Lower lobe of right lung (tissue), 2 donors: ENCODE results near the gene MEN1. TPM values are rescaled to one million over a fixed set of nuclear protein-coding genes. Genes with fewer than 3 reads are reported as not detected.

Experiments
- ATAC-seq, 2 donors: fragments of 200-7000 bp; cut with Tn5 transposase; one replicate each; pipeline ENCODE4 v1.9.1; 2020 to 2022; ENCODE audit warnings: mild to moderate bottlenecking in 2 of 2, moderate library complexity in 2 of 2
- DNase-seq: peaks from one replicate; pipeline ENCODE4 v3.0.0-alpha.2; 2020
- H3K27ac ChIP-seq: fragments of 200-600 bp; one replicate; pipeline ENCODE4 v1.8.0; 2022
- H3K27me3 ChIP-seq: fragments of 200-600 bp; one replicate; pipeline ENCODE4 v1.8.0; 2022; ENCODE audit warnings: low read depth
- H3K36me3 ChIP-seq: fragments of 200-600 bp; one replicate; pipeline ENCODE4 v1.8.0; 2022; ENCODE audit warnings: mild to moderate bottlenecking
- H3K4me1 ChIP-seq: fragments of 200-600 bp; one replicate; pipeline ENCODE4 v1.8.0; 2022
- H3K4me3 ChIP-seq: fragments of 200-600 bp; one replicate; pipeline ENCODE4 v1.8.0; 2022; ENCODE audit warnings: mild to moderate bottlenecking
- H3K9me3 ChIP-seq: fragments of 200-600 bp; one replicate; pipeline ENCODE4 v1.8.0; 2022
- intact Hi-C: fragments of 100-400 bp; cut with DNase I; formaldehyde crosslinking; loops from one replicate; pipeline ENCODE4 v1.11.0; 2022
- total RNA-seq: library from RNA; stranded (reverse); fragmentation: NEBNext Ultra II Directional; extraction: Animal tissue kit (Norgen Biotek cat#: 25700); gene quantifications from one replicate; pipeline ENCODE4 v1.2.1, GENCODE V29; 2021
- TF ChIP-seq, protein P1 (sequence below): fragments of 200-600 bp; IDR thresholded peaks from one replicate; pipeline ENCODE4 v1.8.0; 2022; ENCODE audit warnings: antibody characterized with exemption, mild to moderate bottlenecking
- donor health status: DM: no; HTN: yes; CAD: no; lungs with severe emphysema.

The MEN1 gene
- total RNA-seq, 1 donor from 2014 or later = 22.7 TPM

DNA sequence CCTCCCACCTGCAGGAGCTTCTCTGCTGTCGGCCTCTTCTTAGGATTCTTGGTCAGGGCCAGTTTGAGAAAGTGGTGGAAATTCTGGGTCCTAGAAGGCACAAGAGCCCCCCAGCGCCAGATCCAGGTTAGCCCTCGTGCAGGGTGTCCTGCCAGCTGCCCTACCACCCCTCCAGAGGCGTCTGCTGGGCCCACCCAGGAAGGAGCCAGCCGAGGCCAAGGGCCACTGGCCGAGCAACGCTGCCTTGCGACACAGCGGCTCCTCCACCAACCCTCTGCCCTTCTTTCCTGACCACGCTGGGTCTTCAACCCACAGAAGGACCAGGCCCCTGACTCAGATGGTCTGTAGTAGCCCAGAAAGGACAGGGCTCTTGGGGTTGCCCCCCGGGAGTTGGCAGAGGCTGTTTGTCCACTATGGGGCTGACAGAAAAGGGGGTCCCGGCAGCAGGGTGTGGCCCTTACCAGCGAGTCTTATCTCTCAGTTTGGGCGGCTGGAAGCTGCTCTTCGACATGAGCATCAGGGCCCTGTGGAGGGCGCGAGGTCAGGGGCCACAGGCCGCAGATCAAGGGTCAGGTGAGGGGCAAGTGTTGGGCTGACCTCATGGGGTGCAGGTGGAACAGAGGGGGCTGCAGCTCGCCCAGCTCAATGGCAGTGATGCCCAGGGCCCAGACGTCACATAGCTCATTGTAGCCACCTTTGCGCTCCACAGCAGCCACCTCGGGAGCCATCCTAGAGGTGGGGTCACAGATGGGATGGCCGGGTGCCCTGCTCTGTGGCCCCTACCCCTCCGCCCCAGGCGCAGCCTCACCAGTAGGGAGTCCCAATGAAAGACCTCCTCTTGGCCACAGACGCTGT, 9.8 kb downstream of the MEN1 start:
- H3K27me3 ChIP-seq = no peaks in the 10 kb centered on the region
- intact Hi-C loops = no loop called here
- TF ChIP-seq, protein P1, sequence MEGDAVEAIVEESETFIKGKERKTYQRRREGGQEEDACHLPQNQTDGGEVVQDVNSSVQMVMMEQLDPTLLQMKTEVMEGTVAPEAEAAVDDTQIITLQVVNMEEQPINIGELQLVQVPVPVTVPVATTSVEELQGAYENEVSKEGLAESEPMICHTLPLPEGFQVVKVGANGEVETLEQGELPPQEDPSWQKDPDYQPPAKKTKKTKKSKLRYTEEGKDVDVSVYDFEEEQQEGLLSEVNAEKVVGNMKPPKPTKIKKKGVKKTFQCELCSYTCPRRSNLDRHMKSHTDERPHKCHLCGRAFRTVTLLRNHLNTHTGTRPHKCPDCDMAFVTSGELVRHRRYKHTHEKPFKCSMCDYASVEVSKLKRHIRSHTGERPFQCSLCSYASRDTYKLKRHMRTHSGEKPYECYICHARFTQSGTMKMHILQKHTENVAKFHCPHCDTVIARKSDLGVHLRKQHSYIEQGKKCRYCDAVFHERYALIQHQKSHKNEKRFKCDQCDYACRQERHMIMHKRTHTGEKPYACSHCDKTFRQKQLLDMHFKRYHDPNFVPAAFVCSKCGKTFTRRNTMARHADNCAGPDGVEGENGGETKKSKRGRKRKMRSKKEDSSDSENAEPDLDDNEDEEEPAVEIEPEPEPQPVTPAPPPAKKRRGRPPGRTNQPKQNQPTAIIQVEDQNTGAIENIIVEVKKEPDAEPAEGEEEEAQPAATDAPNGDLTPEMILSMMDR = no peak
- peaks cover 27% of the 10 kb centered on the region for H3K36me3 ChIP-seq
- peak overlapping the region; percentile 78 for H3K4me3 ChIP-seq
- no peaks in the 10 kb centered on the region for H3K9me3 ChIP-seq
- peaks cover 36% of the 10 kb centered on the region for H3K4me1 ChIP-seq
- DNase-seq (no peak), ATAC-seq (no peak)
- H3K27ac ChIP-seq = peak overlapping the region; percentile 58

DNA sequence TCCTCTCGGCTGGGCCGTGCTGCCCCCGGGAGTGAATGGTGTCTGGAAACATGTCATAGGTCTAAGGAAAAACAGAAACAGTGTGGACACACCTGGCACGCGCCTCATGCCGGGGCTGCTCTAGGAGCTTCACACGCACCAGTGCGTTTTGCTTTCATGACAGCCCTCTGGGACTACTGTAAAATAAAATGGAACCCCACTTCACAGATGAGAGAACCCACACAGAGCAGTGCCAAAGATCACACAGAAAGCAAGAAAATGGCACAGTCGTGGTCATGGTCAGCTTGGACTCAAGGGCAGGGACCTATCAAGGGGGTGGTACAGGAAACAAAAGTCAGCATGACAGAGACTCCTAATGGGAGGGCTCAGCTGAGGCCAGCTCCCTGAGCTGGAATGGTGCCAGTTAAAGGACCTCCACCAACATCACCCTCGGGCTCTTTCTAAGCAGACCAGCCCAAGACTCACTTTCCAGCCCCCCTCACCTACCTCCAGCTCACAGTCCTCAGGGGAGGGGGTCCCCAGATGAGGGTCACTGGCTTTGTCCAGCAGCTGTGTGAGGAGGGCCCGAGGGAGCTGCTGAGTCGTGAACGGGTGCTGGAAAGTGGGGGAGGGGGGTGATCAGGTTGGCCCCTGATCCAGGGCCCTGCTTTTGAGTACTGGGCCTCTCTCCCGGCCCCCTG, 10.6 kb downstream of the MEN1 start:
- no peak for DNase-seq
- Histone ChIP-seq H3K27ac (peak overlapping the region; percentile 58), H3K4me1 (peaks cover 34% of the 10 kb centered on the region), H3K9me3 (no peaks in the 10 kb centered on the region), H3K27me3 (no peaks in the 10 kb centered on the region), H3K4me3 (peak overlapping the region; percentile 78), H3K36me3 (peaks cover 19% of the 10 kb centered on the region)
- ATAC-seq = no peak
- intact Hi-C loops = no loop called here
- TF ChIP-seq, protein P1 = no peak

DNA sequence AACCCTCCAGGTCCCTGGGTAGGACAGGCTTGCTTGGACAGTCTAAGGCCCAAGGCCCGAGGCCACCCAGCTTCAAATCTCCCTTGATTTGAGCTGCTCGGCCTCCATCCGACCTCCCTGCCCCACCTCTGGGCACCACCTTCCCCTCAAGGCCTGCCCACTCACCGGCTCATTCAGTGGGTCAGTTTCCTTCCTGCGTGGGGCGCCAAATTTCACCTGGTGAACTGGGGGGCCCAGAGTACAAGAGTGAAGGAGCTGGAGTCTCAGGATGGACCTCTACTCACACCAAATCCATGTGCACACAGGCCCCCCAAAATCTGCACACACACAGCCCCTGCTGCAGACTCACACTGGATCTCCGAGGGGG, 11.1 kb downstream of the MEN1 start:
- H3K27ac ChIP-seq = no peak overlapping the region
- peaks cover 15% of the 10 kb centered on the region for H3K36me3 ChIP-seq

DNA sequence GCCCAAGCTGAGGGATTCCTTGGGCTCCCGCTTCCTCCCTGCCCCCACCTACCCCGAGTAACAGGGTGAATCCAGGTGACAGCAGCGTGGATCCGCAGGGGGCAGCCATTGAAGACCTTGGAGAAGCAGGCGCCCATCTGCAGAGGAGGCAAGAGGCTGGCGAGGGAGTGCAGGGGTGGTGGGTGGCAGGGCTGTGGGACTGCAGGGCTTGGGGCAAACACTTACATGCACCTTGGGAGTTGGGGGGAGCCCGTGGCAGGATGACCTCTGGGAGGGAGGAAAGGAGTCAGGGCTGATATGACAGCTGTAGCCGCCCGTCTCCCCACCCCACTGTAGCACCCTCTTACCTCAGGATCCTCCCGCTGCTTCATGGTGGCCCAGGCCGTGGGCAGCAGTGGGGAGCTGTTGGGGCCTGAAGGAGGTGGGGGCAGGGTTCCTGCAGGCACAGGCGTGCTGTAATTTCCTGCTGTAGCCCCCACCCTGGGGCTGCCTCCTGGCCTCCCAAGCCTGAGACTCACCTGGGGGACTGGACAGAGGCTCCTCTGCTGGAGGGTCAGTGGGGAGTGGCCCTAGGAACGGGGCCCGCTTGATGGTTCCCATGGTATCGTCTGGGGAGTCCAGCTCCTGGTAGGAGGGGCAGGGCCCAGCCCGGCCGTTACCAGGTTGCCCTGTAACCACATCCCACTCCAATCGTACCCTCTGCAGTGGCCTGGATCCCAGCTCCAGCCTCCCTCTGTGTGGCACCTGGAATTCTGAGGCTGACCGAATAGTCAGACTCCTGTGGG, 13.4 kb downstream of the MEN1 start:
- H3K27ac ChIP-seq = no peak overlapping the region
- H3K27me3 ChIP-seq = no peaks in the 10 kb centered on the region
- DNase-seq = peak; percentile 34
- H3K4me3 ChIP-seq = no peak overlapping the region
- no peak for ATAC-seq
- H3K36me3 ChIP-seq = peaks cover 20% of the 10 kb centered on the region
- intact Hi-C loops = no loop called here
- H3K9me3 ChIP-seq = no peaks in the 10 kb centered on the region
- TF ChIP-seq, protein P1 = no peak
- peaks cover 13% of the 10 kb centered on the region for H3K4me1 ChIP-seq

More for the DNA sequence above, 11.1 kb downstream of the MEN1 start:
- intact Hi-C loops = no loop called here
- no peak overlapping the region for H3K4me3 ChIP-seq
- no peak for ATAC-seq
- peaks cover 29% of the 10 kb centered on the region for H3K4me1 ChIP-seq
- DNase-seq = no peak
- no peaks in the 10 kb centered on the region for H3K27me3 ChIP-seq
- TF ChIP-seq, protein P1 = no peak
- H3K9me3 ChIP-seq = no peaks in the 10 kb centered on the region

DNA sequence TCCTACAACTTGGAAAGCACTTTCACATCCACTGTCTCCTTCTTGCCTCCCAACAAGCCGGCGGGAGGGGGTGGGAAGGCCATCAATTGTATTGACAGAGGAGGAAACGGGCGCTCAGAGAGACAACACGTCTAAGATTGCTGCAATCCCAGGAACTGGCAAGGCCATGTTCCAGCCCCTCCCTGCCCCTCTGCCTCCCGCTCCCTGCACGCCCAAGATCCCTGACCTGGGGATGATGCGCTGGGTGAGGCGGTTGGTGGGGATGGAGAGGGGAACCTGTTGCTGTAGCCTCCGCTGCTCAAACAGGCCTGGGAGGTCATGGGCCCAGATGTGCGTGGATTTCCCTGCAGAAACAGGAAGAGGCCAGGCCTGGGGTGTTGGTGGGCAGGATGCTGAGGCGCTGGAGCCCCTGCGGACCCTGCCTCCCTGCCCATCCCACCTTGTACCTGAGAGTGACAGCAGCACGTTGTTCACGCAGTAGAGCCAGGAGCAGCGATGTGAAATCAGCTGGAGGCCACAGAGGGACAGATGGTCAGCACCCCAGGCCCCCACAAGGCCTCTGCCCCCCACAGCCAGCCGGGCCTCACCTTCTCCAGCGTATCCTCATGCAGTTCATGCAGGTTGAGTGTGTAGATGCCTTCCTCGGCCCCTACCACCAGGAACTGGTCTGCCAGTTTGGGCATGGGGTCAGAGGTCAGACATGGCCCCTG, 14.1 kb downstream of the MEN1 start:
- H3K27ac ChIP-seq = no peak overlapping the region
- no peak for ATAC-seq
- H3K4me3 ChIP-seq = no peak overlapping the region
- H3K9me3 ChIP-seq = no peaks in the 10 kb centered on the region
- peaks cover 7% of the 10 kb centered on the region for H3K4me1 ChIP-seq
- H3K27me3 ChIP-seq = no peaks in the 10 kb centered on the region
- peaks cover 20% of the 10 kb centered on the region for H3K36me3 ChIP-seq
- DNase-seq = peak; percentile 29
- TF ChIP-seq, protein P1 = no peak
- intact Hi-C loops = no loop called here
